Activated gamma-delta T cell treated with anti-CD3 and anti-CD28 coated beads, Interleukin-2, amount 50 U/mL, for 16 hours (primary cell): ENCODE data around the gene SREBF1.

Experiments used
- DNase-seq: peaks from one replicate; pipeline ENCODE4 v3.0.0-alpha.2; 2020; ENCODE audit warnings: low read depth

SREBF1 gene

DNA sequence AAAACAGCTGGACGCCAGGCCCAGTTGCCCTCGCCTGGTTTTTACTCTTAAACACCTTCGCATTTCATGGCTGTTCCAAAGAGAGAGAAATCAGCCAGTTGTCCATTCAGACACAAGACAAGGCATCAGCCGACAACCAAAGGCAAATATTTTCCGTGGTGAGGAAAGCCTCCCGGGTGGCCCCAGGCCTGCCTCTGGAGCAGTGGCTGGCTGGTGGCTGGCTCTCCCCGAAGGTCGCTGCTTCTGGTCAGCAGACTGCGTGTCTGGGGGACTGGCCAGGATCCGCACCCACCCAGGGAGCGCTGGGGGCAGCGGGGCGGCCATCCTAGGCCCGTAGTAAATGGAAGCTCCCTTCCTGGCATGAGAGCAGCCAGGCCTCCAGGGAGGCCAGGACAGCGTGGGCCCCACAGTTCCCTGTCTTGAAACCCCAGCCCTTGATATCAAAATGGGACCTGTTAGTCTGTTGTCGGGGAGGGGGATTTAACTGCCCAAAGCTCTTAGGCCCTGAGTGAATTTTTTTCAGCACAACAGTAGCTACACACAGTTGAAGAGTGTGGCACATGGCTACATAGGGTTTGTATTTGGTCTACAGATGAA, 57.7 kb downstream of the SREBF1 start:
- no peak for DNase-seq

DNA sequence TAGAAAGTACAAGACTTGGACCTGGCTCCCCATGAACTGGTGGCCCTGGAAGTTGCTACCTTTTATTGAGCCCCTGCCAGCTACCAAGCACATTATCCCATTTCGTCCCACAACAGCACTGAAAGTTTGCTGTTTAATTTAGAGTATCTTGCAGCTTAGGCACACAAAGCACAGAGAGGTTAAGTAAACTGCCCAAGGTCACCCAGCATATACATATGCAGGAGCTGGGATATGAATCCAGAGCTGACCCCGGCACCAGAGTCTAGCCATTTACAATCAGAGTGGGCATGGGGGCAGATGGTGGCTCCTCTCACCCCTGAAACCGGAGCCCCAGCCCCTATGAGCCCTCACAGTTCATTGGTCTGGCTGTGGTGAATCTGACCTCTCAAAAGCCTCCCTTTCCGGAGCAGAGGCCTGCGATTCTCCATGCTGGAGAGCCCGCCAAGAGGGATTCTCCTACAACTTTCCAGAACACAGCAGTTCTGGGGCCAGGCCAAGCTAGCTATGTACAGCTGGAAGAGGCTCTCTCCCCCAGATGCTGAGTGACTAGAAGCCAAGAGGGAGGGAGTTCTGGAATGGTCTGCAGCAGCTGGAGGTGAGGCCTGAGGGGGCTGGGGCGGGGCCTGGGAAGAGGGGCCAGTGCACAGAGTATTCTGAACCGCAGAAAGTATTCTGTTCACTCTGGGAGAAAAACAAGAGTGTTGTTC, 58.3 kb downstream of the SREBF1 start:
- DNase-seq: no peak

DNA sequence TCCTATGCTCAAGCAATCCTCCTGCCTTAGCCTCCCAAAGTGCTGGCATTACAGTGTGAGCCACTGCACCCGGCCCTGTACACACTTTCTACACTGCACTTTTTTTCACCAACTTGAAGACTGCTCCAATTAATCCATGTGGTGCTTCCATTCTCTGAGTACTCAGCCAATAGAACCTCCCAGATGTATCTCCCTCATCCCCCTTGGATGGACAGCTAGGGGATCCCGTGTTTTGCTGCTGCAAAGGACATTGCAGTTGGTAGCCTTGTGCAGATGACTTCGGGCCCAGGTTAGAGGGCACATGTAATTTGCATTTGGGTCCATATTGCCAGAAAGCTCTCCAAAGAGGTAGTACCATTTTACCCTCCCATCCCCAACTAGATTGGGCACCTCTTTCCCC, 59.9 kb downstream of the SREBF1 start:
- no peak for DNase-seq

DNA sequence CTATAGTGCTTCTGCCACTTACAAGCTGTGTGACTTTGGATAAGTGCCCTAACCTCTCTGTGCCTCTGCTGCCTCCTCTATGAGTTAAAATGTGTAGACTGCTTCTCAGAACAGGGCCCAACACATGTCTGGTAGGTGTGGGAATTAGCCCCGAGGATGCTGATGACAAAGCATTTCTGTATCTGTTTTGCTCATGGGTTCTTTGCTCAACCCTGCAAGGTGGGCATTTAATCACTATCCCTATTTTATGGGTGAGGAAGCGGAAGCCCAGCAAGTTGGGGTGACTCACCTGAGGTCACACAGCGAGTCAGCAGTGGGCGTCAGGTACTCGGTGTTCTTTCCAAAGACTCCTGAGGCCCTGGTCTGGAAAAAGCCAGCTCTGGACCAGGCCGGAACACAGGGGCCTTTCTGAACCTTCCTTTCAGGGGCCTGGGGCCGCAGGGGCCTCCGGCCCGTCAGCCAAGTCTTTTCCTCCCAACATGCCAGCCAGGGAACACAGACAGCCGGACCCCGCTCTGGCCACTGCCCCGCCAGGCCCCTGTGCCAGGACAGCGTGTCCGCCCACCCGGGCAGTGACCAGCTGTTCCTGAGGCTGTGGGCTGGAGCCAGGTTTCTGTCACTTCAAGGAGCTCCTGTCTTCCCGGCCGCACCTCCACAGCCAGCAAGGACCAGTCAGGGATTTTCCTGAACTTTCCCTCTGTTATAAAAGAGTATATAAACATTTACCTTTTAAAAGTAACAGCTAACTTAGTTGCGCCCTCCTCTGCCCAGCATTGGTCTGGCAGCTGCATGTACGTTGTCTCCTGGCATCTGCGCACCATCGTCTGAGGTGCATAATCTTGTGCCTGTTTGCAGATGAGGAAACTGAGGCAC, 62.5 kb downstream of the SREBF1 start:
- no peak for DNase-seq

DNA sequence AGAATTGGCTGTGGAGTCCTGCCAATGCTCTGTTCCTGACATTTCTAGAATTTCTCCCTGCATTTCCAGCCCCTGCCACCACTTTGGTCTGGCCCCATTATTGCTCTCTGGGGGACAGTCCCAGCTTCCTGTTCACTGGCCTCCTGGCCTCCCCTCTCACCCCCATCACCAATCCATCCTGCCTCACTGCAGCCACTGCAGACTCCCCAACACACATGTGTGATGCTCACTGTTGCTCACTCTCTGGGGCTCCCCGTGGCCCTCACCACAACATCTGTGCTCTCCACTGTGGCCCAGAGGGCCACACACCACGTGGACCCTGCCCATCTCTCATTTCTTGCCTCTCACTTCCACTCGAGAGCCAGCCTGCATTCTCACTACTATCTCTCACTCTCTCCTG, 64.6 kb downstream of the SREBF1 start:
- DNase-seq: no peak

DNA sequence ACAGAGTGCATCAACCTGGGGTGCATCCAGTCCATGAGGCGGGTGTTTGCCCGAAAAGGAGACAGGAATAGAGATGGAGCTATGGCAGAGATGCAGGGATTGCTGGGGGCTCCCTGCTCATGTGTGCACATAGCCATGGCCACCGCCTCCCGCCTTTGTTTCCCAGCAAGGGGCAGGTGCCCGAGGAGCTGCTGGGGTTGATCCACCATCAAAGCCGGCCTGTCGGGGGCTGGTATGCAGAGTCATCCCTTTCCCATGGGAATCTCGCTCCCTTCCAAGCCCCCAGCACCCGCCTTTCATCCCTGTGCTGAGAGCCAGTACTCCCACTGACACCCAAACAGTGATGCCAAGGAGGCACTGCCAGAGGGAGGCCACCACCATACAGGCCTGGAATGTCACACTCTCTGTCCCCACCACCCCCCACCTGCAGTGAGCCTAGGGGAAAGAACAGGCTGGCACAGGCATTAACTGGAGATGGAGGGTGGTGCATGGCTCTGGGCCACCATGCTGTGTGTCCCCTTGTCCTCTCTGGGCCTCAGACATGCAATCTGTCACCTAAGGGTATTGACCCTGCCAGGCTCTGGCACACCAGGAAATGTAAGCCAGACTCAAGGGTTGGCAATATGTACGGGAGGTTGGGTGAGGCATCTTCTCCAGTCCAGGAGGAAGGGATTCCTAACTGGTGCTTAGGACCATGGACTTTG, 65.1 kb downstream of the SREBF1 start:
- DNase-seq: no peak

DNA sequence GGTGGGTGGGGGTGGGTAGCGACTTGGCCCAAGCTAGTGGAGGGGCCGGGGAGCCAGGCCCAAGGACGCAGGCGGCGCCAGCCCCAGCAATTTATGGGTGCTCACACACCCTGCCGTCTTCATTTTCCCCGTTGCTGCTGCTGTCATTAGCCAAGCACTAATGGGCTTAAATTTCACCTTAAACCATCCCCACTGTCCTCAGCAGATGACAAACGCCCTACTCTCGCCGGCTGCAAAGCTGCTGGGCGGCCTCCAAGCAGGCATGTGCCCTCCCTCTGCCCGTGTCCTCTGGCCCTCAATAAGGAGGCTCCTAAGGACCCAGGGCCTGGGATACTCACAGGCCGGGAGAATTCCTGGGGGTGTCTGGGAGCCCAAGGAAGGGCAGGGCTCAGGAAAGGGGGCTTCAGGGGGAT, 66.1 kb downstream of the SREBF1 start:
- no peak for DNase-seq

DNA sequence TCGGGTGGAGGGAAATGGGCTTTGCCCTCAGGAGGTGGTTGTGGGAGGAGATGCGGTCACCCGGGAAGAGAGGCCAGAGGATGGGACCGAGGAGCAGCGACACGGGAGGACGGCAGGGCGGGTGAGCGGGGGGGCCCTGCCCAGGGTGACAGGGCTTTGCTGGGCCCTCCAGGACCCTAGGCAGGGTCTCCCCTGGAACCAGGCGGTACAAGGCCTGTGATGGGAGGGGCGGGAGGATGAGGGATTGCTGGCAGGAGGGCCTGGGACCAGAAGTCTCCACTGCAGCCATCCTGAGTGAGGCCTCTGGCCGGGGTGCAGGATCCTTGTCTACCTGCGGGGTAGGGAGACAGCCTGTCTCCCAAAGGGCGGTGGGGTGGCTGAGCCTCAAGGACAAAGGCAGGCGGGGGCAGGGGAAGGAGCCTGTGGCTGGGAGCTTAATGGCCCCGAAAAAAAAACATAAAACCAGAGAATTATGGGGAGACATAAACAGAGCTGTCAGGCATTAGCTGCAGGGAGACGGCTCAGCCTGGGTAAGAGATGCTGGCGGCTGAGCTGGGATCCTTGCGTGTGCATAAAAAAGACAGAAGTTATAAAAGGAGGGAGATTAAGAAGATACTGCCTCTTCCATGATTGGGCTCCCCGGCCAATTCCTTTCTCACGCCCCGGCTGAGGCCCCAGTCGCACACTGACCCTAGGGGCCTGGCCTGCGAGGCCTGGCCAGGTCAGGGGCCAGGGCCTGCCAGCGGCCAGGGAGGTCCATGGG, 66.7 kb downstream of the SREBF1 start:
- no peak for DNase-seq

DNA sequence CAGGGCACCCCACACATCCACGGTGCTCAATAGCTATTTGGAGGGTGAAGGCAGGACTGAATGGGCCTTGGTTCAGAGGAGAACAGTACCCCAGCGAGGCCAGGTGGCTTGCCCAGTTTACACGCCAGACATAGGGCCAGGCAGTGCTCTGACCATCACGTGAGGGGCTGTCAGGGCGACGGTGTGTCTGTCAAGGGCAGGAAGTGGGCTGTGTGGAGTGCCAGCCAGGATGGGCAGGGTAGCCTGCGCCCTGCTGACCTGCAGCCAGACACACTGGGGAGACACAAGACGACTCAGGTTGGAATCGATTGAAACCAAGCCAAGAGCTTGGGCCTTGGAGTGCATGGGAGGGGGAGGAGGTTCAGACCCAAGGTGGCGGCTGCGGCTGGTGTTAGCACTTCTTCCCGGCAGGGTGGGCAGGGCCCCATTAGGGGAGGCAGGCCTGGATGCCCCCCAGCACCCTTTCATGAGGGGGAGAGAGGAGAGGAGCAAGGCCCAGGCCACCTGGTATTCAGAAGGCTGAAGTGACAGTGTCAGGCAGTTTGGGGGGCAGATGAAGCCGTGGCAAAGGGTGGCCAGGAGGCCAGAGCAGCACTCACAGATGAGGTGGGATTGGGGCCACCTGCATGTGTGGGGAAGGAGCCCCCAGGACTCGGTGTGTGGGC, 68.2 kb downstream of the SREBF1 start:
- DNase-seq: no peak

DNA sequence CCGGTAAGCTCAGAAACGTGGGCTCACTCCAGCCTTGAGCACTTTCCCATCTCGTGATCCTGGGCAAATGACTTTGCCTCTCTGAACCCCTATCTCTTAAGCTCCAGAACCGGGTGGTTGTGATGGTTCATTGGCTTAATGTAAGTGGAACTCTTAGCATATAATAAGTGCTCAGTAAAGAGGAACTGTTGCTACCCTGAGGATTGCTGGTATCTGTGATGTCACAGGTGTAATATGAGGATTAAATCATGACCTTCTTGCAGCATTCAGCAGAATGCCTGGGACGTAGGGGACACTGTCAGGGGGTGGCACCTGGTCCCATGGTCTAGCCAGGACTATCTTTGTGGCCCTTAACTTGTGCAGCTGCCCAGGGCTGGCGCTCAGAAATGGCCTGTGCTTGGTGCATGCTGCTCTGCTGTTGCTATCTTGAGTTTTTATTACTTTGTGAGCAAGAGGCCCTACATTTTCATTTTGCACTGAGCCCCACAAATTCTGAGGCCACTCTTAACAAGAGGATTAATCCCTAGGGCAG, 68.8 kb downstream of the SREBF1 start:
- no peak for DNase-seq

DNA sequence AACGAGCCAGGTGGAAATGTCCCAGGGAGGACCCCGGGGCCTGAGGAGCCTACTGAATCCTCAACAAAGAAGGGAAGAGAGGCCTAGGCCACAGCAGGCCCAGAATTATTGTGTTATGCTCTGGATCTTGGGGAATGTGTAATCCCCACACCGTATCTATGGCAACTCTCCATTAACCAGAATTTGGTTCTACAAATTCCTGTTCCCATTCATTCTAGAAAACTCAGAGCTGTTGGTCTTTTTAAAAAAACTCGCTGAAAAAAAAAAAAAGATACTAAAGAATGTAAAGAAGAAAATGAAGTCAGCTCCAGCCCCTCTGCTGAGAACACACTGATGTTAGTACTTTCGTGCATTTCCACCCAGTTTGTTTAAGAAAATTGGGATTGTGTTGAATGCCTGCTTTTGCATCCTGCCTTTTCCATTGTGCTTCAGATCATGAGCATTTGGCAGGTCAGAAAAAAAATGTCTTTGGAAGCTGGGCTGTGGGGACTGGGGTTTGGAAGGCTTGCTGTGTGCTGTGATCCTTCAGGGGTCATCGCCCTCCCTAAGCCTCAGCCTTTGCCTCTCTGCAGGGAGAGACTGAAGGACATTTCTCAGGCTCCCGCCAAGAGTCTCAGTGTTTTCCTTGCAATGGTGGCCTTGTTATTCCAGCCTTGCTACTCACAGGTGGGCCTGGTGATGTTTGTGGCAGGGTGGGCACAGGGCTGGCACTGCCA, 69.5 kb downstream of the SREBF1 start:
- DNase-seq: no peak

DNA sequence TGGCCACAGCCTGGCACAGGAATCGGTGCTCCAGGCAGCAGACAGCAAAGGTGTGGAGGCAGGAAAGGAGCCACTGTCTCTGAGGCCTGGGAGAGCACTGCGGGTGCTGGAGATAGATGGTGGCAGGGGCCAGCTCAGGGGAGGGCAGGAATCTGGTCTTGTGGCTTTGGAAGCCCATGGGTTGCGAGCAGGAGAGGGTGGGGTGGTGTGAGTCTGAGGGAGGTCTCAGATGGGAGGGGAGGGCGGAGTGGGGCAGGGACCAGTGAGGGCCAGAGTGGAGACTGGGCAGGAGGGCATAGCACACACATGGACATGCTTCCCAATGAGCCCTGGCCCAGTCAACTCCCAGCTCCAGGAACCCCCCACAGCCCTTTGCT, 70.1 kb downstream of the SREBF1 start:
- no peak for DNase-seq

DNA sequence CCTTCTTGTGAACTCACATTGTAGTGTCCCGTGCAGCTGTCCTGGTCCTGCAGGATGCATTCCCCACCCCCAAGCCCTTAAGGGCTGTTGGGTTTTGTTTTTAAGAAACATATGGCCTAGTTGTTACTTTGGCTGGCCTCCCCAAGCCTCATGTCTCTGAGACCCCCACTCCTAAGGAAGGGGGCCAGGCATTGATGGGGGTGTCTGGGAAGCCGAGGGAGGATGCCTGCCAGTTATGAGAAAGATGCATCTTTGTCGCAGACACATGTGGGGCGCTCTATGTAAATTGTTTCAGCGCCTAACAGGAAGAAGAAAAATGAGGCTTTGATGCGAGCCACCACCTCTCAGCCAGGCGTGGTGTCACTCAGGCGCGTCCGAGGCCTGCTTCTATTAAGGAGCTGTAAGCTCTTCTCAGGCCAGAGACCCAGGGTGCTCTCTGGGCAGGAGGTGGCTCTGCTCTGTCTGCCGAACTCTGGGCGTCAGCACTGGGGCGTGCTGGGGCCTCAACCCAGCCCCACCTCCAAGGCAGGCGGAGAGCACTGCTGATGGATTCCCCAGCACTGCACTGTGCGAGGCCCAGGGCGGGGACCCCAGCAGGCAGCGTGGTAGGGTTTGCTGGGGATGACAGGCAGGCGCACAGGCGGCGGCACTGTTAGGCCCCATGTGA, 70.6 kb downstream of the SREBF1 start:
- DNase-seq: no peak

DNA sequence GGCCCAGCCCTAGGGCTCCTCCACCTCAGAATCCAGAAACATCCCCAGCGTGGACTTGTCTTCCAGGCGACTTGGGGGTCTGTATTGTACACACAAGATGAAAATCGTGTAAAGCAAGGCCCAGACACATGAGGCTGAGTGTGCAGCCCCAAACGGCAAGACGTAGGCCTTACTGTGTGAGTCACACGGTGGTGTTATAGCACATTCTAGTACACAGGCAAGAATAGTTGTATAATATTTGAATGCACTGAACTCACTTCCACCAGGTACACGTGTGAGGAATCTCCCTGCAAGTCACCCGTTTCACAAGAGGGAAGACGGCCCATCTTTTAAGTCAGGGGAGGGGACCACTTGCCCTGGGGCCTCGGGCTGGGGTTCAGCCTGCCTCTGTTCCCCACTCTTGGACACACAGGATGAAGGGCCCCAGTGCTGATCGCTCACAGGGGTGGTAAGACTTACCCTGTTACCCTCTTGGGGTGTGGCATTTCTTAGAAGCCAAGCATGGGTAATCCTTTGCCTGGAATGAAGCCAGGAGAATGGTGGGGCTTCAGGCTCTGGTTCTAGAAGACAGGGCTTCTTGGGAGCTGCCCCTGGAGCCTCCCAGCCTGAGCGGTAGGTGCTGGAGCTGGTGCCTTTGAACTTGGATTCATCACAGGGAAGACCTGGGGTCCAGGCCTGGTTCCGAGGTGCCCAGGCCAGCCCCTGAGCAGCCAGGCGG, 71.3 kb downstream of the SREBF1 start:
- no peak for DNase-seq

DNA sequence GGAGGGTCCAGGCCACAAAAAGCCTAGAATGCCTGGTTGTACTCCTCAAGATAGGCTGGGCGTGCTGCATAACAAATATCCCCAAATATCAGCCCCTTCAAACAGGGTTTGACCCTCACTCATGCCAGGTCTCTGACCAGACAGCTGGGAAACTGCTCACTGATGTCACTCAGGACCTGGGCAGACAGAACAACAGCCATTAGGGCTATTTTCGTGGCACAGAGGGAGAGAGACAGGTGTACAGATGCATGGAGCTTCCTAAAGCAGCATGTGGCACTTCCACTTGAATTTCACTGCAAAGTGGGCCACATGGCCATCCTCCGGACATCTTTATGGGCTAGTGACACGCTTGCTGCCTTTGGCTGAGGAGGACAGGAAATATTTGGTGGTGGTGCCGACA, 73.1 kb downstream of the SREBF1 start:
- no peak for DNase-seq

DNA sequence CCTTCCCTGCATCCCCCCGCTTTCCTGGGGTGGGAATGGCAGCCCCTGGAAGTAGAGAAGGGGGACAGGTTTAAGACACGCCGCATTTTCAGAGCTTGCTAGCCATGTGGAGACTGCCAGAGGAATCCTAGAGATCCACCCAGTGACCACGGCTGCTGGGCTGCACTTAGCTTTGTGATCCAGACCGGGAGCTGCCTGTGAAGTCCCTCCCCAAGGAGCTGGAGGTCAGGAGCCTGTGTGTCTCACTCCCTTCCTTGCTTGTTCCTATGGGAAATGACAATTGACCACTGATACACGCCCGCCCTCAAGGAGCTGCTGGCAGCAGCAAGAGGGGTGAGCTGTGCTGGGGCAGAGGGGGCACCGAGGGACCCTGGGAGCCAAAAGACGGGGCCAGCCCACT, 73.7 kb downstream of the SREBF1 start:
- no peak for DNase-seq

DNA sequence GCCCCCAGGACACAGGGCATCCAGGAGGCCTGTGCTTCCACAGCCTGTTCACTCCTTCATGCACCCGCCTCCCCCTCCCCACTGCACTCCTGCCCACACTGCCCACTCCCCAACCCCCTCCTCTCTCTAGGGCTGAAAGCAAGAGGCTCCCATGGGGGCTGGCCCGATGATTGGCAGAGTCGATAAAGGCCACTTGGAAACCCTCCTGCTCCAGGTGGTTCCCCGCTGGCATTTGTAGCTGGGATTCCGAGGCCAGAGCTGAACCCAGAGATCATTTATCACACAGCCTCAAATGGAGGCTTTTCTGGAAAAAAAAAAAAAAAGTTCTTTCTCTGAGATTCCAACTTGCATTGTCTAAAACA, 74.1 kb downstream of the SREBF1 start:
- DNase-seq: no peak
